ENCODE results near the gene ITGB8.

The ITGB8 gene

DNA sequence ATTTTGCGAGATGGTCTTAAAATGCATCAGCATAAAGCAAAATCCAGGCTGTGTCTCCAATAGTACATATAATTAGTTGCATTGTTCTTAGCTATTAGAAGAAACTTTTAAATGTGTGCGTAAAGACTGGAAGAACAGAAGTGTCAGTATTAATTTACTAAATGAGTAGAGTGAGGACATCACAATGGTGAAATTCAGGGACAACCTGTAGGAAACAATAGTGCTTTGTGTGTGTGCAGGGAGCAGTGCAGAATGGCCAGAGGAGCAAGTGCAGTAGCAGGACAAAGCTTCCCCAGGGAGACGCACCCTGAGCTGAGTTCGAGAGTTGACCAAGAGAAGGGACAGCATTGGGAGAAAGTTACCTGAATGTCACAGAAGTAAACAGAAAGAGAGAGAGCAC, 13.7 kb downstream of the ITGB8 start:
- no peak for DNase-seq

DNA sequence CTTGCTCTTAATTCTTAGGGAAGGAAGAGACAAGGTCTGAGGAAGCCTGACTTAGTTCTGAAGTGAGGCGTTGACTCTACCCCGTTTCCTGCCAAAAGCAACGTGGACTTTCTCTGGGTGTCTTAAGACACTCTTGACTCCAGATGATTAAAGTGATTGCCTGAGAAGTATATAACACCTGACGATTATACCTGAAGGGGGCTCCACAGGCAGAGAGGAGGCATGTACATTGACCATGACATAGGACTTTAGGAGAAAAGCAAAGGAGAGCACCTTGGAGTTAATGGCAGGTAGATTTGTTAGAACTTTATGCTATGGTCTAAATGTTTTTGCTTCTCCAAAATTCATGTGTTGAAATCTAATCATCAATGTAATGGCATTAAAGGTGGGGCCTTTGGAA, 15.9 kb downstream of the ITGB8 start:
- no peak for DNase-seq

DNA sequence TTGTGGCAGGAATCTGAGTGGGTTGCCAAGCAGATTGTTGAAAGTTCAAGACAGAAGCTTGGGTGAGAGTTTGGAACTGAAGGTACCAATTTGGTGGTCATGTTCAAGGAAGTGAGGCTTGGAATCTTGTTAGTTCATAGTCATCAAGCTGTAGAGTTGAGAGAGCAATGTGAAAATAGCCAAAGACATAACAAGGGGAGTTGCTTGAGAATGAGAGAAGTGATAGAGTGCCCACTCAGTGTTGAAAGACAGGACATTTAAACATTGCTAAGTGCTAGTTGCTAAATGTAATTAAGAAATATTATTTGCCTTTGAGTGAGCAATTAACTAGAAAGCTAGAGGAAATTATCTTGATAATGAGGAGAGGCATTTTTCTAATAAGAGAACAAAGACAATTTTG, 17.0 kb downstream of the ITGB8 start:
- no peak for DNase-seq

DNA sequence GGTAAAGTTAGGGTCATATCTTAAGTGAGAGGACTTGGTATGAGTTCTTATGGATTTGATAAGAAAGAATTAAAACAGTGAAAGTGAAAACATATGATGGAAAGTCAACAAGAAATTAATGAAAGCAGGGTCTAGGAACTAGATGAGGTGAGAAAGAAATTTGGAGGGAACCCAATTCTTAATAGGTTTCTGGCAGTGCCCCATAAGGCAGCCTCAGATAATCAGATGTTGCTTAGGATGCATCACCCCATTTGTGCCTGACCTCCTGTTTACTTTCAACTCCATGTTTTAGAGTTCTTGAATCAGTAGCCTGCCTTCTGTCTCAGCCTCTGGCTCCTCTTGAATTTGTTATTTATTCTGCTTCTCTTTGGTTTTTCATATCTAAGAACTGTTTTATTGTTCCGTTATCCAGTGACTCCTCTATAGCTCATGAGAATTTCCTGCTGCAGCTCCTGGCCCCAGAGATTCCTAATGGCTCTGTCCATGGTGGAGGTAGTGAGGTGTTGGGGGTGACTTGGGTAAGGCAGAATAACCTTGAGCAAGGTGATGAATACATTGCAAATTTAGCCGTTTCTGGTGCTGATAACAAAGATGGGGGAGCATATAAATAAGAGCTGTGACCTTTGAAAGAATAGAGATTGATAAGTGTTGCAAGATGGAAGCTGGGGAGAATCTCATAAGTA, 17.6 kb downstream of the ITGB8 start:
- DNase-seq: no peak

DNA sequence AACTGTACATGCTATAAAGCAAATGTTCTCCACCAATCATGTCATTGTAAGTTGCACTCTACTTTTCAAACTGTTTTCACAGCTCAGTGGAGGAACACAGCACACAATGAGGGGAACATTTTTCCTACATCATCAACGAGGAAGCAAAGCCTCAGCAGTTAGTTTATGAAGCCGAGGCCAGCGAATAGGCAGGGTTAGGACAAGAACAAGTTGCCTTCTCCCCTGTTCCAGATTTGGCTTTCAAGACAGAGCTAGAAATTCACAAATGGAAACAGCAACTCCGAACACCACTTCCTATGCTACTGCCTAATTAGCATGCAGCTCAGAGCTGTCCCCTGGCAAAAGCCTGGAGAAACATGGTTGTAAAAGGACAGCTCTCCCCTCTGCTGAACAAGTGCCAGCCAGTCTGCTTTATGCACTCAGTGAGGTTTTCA, 19.8 kb downstream of the ITGB8 start:
- no peak for DNase-seq

DNA sequence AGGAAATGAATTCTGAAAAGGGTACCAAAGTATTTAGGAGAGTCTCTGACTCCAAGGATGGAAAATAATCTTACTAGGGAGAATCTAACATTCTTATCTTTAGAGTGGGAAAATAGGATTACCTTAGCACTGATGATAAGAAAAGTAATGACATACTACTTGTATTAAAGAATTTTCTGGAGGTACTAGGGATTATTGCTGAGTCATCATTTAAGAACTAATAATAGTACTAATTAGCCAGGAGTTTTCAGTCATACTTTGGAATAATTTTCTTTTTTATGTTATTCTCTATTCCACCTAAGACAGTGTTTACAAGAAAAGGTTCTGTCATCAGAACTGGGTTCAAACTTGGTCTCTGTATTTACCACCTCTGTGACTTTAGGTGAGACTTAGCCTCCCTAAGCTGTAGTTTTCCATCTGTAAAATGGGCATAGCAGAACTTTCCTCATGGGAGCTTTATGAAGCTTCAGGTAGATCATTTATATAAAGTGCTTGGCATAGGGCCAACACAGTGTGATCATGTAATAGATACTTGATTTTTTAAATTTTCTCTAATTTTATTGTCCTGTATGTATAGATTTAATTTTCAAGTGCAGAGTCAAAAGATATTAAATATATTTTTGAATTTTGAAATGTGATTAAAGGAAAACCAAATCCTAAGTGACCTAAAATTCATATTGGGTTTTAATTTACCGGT, 20.4 kb downstream of the ITGB8 start:
- no peak for DNase-seq

DNA sequence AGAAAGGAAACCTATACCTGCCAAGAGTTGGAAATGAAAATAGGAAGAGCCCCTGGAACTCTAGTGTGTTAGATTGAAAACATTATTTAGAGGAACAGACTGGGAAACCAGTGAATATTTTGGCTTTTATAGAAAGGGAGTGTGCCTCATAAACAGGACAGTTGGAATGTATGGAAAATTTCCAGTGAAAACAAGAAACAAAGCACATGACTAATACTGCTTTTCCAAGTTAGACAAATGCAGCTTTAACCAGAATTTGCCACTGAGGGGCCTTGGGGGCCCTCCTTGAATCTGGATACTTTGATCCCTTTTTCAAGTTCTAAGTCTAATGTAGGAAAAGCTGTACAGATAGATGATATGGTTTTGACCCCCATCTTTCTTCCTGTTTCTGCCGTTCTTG, 21.2 kb downstream of the ITGB8 start:
- no peak for DNase-seq

DNA sequence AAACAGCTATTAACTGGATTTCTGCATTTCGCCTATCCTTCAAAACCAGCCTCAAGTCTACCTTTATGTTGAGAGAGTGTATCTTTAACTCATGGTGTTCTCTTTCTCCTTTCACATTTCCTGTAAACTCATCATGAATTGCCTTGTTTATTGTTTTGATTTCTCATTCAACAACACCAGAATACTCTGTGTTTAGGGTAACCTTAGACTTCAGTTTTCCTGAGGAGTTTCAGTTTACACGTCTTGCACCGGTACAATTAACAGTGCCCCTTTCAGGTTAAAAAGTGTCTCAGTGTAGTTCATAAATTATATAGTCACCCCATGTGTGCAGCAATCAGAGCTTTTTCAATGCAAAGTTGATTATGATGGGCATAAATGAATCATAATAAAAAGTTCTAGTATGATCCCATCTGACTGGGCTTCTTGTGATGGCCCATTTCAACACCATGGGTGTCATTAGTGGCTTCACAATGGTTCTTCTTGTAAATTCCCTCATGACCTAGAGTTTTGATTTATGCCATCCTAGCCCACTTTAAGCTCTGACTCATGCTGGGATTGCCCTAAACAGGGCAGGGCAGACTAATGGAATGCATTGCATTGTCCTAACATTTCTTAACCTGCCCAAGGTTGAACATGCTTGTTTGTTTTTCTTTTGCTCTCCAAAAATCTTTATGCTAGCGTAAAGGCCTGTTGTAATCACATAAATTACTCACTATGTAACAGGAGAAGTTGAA, 22.0 kb downstream of the ITGB8 start:
- DNase-seq: no peak

DNA sequence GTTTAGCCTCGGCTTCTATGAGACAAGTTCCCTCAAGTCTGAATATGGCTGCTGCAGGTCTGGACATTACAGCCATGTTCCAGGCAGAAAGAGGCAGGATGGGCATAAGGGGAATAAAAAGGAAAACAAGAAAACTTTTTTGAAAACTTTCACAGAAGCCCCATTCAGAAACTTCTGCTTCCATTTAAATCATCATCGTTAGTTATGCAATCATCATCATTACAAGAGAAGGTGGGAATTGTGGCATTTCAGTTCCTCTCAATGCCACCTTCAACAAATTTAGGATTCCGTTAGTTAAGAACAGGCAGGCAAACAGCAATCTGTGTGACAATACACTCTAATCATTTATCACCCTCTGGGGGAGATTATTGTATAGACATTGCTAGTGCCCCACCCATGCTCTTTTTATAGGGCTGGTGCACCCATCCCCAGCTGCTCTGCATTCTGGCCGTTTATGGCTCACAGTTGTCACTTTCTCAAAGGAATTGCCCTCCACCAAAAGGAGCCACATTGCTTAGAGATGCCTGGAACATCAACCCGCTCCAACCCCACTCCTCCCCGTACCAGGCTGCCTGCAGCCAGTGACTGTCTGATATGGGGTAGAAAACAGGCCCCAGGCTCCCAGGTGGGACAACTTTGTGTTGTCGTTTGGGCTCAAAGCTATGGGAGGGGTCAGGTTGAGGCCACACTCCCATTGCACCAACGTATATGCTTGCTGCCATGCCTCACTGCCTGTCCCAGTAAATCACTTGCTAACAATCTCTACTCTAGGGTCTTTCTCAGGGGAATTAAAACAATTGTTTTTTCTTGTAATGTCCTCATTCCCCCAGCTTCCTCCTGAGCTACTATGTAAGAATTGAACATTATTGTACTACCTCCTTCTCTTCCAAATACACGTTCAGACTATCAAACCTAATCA, 24.2 kb downstream of the ITGB8 start:
- DNase-seq: no peak

DNA sequence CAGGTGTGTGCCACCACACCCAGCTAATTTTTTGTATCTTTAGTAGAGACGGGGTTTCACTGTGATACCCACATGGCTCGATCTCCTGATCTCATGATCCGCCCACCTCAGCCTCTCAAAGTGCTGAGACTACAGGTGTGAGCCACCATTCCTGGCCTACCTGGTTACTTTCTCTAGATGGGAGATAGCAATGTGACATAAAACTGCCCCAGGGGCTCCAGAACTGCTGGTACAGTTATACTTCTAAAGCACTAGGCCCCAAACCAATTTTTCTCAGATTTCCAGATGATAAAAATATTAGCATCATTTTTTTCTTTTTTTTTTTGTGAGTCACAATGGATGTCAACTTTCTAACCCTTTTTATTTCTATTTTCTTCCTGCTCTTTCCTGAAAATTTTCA, 27.4 kb downstream of the ITGB8 start:
- DNase-seq: no peak

DNA sequence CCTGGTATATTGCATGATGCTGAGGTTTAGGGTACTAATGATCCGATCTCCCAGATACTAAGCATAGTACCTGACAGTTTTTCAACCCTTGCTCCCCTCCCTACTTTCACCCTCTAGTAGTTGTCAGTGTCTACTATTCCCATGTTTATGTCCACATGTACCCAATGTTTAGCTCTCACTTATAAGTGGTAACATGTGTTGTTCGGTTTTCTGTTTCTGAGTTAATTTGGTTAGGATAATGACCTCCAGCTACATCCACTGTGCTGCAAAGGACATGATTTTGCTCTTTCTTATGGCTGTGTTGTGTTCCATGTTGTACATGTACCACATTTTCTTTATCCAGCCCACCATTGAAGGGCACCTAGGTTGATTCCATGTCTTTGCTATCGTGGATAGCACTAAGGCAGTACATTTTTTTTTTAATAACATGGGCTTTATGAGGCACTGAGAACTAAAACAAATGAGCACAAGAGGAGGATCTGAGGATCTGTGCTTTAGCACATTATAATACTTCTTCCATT, 28.1 kb downstream of the ITGB8 start:
- no peak for DNase-seq

DNA sequence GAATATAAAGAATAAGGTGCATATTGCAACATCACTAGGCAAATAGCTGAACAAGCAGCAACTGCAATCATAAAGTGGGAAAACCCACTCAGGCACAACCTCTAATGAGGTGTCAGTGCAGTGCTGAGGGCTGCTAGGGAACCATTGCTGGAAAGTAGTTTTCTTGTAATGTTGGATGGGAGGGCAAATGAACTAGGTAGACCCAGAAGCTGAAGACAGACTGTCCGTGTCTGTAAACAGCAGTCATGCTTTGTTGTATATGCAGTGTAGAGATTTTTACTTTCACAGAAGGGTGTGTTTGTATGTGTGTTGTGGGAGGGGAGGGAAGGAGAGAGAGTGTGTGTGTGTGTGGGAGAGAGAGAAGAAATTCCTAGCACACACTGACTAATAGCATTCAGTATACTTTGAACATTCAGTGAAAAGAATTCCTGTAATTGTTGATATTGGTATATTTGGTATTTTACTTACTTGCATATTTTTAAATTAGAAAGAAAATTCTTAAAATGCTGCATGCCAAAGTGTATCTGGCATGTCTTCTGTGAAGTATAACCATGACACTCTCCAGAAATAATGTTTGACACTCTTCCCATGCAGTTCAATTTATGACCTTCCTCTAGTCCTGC, 28.8 kb downstream of the ITGB8 start:
- DNase-seq: no peak

DNA sequence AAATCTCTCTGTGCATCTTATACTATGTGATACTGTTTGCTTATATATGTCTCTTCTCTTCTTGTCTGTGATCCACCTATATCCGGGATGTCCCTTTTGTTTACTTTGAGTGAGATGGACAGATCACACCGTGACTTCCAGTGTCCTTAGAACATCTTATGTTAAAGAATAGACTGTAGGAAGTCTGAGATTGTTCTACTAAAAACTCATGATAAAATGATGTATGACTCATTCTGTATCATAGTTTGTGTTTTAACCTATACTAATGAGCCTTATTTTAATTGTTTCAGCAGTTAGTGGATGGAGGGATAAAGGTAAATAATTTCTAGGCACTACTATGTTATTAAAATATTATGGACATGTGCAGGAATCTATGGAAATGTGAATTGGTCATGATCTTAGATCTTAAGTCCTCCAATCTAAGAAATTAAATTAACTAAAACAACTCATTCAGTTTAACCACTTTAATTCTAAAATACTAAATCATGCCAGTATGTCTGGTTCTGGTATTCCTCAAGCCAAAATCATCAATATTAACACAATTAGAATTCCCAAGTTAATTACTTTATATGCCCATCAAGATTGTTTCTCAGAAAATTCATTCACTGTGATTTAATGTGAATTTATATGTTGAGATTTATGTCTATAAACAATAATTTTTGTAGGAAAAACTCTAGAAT, 32.0 kb downstream of the ITGB8 start:
- DNase-seq: no peak

DNA sequence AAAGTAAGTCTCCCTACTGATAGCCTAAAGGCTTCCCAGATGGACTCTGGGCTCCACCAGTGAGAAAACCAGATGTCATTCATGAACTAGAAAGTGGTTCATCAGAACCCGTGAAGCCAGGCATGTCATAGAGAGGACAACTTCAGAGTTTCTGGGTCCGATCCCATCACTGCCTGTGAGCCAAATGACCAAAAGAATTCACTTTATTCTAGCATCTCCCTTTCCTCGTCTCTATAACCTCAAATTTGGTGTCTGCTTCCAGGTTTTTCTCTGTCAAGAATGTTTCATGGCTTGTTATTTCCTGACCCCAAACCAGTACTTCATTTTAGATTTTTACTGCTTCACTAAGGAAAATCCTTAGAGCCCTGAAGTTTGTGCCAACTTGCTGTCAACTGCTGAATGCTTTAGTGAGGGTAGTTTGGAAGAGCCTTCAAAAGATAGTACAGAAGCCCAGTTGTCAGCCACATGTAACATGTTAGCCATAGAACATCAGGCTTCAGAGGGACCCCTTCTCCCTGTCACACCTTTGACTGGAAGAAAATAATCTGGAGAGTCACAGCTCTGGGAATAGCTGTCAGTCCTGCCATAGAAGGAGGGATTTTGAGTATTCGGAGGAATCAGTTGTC, 34.0 kb downstream of the ITGB8 start:
- no peak for DNase-seq

DNA sequence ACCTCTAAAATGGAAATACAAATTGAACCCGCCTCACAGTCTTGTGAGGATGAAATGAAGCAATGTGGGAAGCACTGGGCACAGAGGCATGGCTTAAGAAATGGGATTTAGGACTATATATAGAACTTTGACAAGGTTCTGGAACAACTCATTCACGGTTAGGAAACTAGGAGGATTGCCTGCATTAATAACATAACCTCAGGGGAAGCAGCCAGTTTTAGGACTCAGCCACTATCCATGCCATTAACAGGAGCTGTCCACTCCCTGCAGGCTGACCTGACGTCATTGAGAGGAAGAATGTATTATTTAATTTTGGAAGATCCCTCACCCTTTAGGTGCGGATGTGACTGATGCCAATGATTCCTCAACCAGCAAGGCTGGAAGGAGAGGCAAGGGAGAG, 34.8 kb downstream of the ITGB8 start:
- DNase-seq: no peak

DNA sequence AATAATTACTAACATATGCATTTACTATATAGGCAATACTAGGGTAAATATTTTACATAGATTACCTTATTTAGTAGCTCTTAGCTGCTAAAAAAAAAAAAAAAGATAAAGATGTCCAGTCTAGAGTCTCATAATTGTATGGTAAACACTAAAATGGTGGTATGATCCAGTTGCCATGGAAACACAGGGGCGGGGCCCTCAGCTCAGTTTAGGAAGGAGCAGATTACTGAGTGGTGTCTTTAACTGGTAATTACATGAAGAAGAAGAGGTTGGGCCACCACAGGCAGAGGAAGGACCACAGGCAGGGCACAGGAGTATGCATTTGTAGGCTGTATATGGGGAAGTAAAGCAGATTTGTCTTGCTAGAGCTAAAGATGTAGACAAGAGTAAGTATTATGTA, 43.7 kb downstream of the ITGB8 start:
- DNase-seq: no peak

DNA sequence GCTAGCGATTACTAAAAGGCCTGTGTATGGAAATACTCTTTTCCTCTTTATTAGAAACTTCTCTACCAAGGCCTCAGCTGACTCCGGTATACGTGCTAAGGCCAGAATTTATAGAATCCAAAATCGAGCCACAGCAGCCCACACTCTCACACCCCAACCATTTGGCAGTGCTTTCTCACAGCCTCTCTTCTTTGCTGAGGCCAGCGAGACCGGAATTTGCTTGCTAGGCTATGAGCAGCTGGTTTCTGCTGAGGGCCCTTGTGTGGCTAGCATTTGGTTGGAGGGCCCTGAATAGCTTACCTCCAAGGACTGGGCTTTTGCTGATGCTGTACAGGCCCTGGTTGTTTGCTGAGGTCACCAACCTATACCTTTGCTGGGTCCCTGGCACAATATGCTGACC, 46.1 kb downstream of the ITGB8 start:
- DNase-seq: no peak

DNA sequence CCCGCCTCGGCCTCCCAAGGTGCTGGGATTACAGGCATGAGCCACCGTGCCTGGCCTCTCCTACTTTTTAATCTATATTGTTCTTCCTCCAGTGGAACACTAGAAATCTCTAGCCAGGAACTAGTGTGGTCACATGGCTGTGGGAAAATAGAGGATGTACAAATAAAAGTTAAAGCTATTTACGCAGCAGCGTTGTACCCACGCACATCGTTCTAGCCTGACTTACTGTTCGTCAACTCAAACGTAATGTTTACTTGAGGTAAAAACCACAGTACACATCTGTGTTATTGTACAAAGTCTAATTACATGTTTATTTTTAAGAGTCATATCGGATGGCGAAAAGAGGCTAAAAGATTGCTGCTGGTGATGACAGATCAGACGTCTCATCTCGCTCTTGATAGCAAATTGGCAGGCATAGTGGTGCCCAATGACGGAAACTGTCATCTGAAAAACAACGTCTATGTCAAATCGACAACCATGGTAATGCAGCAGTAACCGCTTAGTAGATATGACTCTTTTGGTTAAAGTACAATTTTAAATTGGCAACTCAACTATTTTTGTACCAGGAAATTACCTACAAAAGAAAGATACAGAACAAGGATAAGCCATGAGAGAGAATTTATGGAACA, 50.8 kb downstream of the ITGB8 start:
- no peak for DNase-seq

DNA sequence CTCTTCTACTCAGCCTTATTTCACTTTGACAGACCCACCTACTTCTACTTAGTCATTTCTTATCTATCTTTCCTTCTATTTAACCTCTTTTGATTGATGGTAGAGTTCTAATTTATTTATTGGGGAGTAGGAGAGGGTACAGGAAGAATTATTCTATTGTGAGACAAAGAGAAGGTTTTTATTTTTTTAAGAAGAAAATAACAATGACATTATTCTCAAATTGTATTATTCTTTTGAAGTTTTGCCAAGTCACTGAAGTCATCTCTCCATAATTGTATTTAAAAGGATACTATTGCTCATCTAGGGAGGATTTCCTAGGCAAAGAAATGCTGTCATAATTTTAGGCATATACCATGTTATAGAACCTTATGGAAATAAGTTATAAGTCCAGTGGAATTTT, 52.7 kb downstream of the ITGB8 start:
- DNase-seq: no peak

DNA sequence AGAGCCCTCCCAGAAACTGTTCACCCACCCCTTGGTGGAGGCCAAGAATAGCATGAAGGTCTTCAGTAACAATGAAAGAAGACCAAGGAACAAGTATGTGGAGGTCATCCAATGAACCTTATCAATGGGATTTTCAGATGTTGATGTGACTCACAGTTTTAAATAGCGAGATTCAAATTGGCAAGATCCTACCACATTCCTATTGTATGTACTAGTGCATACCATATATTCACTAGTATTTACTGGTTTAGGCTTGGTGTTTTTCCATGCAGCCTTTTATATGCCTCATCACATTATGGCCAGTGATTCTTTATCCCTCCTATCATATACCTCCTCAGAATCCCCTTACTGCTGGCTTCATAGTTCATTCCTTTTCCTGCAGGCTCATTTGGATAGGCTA, 54.4 kb downstream of the ITGB8 start:
- no peak for DNase-seq

DNA sequence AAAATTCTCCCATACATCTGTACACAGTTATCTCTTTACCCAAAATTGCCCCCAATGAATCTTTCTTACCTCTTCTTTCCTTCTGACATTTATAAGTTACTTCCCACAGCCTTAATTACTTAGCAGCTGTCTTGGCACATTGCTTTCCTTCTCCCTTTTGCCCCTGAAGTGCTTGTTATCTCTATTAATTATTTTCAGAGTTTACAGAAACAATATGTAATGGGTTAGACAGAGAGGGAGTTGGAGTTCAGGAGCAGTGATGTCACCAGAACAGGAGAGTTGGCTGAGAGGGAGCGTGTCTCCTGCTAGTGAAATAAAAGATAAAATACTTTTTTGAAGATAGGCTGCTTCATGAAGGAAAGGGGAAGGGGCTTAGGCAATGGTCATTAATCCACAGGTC, 57.4 kb downstream of the ITGB8 start:
- DNase-seq: no peak
